Mesodermal cell (in vitro differentiated cells): ENCODE data around the gene DAPK1.

ENCODE experiments used
- H3K27ac ChIP-seq: 2 replicates; pipeline ENCODE4 v1.7.0; 2013; ENCODE audit warnings: mild to moderate bottlenecking, low read depth, low read length, moderate library complexity; ENCODE audit not compliant: severe bottlenecking
- H3K36me3 ChIP-seq: 2 replicates; pipeline ENCODE4 v1.7.1; 2013; ENCODE audit warnings: mild to moderate bottlenecking, low read length, moderate library complexity; ENCODE audit not compliant: control insufficient read depth, insufficient read depth
- H3K4me1 ChIP-seq: one replicate; pipeline ENCODE4 v1.7.1; 2013; ENCODE audit warnings: mild to moderate bottlenecking, low read length; ENCODE audit not compliant: insufficient read depth, control insufficient read depth, poor library complexity, severe bottlenecking
- H3K4me3 ChIP-seq: 2 replicates; pipeline ENCODE4 v1.7.0; 2013; ENCODE audit warnings: low read length, control low read depth, mild to moderate bottlenecking; ENCODE audit not compliant: insufficient read depth, poor library complexity, severe bottlenecking; ENCODE audit errors: extremely low read depth
- H3K9me3 ChIP-seq: 2 replicates; pipeline ENCODE4 v1.7.1; 2013; ENCODE audit warnings: mild to moderate bottlenecking, low read length, moderate library complexity; ENCODE audit not compliant: control insufficient read depth
- WGBS, 2 experiments: methylation state at CpG; one replicate each; pipeline ENCODE4 v1.1.5; 2013; ENCODE audit warnings: missing lambda C conversion rate in 2 of 2; ENCODE audit not compliant: insufficient coverage in 2 of 2; 5-methylcytosine and 5-hydroxymethylcytosine counted together

DAPK1 gene

DNA sequence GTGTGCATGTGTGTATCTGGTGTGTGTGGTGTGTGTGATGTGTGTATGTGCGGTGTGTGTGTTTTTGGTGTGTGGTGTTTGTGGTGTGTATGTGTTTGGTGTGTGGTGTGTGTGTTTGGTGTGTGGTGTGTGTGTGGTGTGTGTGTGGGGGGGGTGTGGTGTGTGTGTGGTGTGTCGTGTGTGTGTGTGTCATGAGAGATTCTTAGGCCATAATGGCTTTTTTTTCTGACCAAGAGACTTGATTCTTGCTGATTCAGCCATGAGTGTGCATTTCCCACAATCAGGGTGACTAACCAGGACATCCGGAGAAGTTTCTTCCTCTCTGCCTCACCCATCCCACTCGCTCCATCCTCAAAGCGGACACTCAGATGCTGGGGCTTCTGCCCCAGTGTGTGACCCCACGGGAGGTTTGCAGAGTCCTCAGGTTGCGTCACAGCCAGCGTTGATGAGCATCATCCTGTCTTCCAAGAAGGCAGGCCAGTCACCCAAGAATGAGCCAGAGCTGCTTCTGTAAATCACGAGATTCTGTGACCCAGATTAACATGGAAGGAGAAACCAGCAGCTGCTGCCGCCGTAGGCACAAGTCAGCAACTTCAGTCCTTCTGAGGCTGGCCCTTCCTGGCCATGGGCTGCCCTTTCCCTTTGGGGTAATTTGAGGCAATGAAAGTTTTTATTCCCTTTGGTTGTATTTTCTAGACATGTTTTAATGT lies 215.8 kb downstream of the DAPK1 start:
- H3K4me3 ChIP-seq = no peak overlapping the region
- 77 to 82% methylated on average over 9 to 10 of the region's 11 CpGs for WGBS, 2 experiments
- peaks cover 11% of the 10 kb centered on the region for H3K4me1 ChIP-seq
- peak overlapping the region; percentile 67 for H3K27ac ChIP-seq
- peaks cover 13% of the 10 kb centered on the region for H3K36me3 ChIP-seq
- no peaks in the 10 kb centered on the region for H3K9me3 ChIP-seq

DNA sequence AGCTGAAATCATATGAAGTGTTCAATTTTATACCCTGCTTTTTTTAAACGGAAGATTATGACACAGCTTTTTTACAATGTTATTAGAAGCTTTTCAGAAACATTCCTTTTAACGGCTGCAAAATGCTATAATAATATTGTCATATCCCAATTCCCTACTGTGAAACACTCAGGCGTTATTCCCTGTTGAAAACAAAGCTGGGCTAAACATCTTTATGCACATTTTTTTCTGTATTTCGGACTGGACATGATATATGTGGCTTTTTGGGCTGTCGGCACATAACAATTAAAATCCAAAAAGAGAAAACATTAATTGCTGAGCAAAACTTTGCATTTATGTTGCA lies 216.3 kb downstream of the DAPK1 start:
- Histone ChIP-seq H3K36me3 (peaks cover 9% of the 10 kb centered on the region), H3K4me3 (no peak overlapping the region), H3K4me1 (peaks cover 11% of the 10 kb centered on the region), H3K27ac (peak overlapping the region; percentile 67), H3K9me3 (no peaks in the 10 kb centered on the region)
- 82 to 100% methylated on average over 1 to 5 of the region's 5 CpGs for WGBS, 2 experiments

DNA sequence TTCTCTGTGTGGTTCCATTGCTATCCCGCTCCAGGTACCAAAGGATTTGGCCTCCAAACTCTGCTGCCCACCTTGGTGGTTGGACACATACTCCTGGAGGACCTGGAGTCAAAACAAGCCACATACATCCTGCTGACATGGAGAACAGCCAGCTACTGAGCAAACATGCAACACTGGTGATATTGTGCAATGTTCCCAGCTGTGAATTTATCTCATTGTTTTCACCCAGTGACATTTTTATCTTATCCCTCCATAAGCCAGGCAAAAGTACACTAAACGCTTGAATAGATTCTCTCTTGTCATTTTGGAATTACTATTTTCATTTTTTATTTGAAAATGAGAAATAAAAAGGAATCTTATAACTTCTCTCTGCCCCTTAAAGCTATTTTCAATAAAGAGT lies 217.2 kb downstream of the DAPK1 start:
- H3K36me3 ChIP-seq = peaks cover 1% of the 10 kb centered on the region
- H3K9me3 ChIP-seq = no peaks in the 10 kb centered on the region
- peaks cover 11% of the 10 kb centered on the region for H3K4me1 ChIP-seq
- H3K27ac ChIP-seq = no peak overlapping the region
- whole genome bisulfite sequencing, 2 experiments = 100% methylated on average over 1 of the region's 2 CpGs; no CpG with 5 or more reads in 1 of the 2 experiments
- H3K4me3 ChIP-seq = no peak overlapping the region

DNA sequence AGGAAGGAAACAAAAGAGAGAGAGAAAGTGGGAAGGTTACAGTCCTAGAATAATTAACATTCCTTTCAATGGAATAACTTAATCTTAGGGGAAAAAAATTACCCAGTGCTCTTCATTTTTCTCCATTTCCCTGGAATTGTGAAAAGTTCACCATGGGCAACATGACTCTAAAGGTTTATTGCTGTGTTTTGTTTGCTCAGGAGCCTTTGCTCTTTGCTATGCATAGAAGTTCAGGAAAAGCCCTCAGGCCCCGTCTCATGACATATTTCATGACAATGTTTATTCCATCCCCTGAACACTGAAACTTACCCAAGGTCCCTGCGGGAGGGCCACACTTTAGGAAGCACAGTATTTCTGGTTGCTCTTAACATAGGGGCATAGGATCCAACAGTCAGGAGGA lies 218.5 kb downstream of the DAPK1 start:
- no peak overlapping the region for H3K27ac ChIP-seq
- peaks cover 11% of the 10 kb centered on the region for H3K4me1 ChIP-seq
- 80% methylated on average over 1 of the region's 2 CpGs for WGBS, 2 experiments
- no peak overlapping the region for H3K4me3 ChIP-seq
- H3K36me3 ChIP-seq = no peaks in the 10 kb centered on the region
- no peaks in the 10 kb centered on the region for H3K9me3 ChIP-seq

DNA sequence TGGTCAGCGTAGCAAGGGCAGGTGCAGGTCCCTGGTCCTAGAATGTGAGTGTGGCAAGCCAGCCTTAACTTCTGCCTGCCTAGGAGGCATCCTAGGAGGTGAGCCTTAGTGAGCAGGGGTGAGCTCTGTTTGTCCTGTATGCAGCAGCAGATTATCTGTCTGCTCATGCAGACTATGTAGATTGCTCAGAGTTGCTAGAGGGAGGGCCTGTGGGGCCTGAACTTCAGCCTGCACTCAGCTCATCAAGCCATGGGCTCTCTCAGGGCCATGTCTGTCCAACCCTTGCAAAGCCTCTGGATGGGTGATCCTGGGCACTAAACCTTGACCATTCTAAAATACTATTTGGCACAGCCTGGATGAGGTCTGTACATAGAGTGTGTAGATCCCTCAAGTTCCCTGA lies 219.8 kb downstream of the DAPK1 start:
- H3K36me3 ChIP-seq = no peaks in the 10 kb centered on the region
- no peak overlapping the region for H3K27ac ChIP-seq
- H3K9me3 ChIP-seq = no peaks in the 10 kb centered on the region
- WGBS, 2 experiments = 89 to 100% methylated on average over 1 of the region's 1 CpG
- no peaks in the 10 kb centered on the region for H3K4me1 ChIP-seq
- no peak overlapping the region for H3K4me3 ChIP-seq

DNA sequence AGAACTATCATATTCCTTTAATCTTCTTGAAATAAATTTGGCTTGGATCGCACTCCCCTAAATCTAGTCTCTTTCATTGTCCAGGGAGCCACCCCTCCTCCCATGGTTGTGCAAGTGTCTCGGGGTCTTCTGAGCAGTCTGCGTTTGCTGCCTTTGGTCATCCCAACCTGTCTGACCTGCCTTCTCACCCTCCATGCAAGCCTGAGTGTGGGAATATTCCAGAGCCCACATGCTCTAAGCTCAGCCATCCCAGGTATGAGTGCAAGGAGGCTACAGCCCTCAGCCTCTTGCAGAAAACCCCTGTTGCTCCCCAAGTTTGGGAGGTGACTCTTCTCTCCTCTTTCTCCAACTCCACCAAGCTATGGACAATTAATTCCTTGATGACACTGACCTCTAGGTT lies 220.6 kb downstream of the DAPK1 start:
- no peak overlapping the region for H3K27ac ChIP-seq
- no peaks in the 10 kb centered on the region for H3K36me3 ChIP-seq
- H3K4me3 ChIP-seq = no peak overlapping the region
- 84 to 94% methylated on average over 3 of the region's 3 CpGs for WGBS, 2 experiments
- no peaks in the 10 kb centered on the region for H3K4me1 ChIP-seq
- no peaks in the 10 kb centered on the region for H3K9me3 ChIP-seq

DNA sequence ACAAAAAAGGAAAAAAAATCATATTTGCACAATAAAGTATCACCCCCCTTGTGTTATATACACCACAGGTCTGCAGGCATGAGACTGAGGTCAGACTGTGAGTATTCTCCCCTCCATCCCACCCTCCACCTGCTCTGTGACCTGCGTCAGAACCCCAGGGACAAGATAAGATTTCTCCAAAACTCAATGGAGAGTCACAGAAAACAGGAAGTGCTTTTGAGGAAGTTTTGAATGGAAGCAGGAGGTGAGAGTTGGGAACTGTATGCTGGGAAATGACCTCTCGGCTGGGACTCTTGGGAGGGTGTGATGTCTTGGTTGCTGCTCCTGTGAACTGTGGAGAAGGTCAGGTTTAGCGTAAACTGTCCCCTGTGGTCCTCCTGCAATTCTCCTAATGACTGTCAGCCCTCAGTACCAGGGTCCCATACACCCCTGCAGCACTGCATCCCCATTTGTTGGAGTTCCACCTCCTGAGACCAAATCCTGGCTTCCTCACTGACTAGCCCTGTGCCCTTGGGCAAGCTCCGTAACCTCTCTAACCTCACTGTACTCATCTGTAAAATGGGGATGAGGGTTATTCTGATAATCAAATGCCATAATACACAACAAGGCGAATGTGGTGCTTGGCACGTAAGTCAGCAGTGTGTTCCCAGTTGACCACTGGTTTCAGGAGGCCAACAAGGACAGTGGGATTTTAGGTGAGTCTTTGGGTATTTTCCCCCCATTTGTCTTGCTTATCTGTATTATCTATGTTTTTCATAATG lies 221.4 kb downstream of the DAPK1 start:
- no peak overlapping the region for H3K27ac ChIP-seq
- no peaks in the 10 kb centered on the region for H3K4me1 ChIP-seq
- no peak overlapping the region for H3K4me3 ChIP-seq
- H3K36me3 ChIP-seq = no peaks in the 10 kb centered on the region
- 63 to 100% methylated on average over 1 to 2 of the region's 6 CpGs for WGBS, 2 experiments
- no peaks in the 10 kb centered on the region for H3K9me3 ChIP-seq

DNA sequence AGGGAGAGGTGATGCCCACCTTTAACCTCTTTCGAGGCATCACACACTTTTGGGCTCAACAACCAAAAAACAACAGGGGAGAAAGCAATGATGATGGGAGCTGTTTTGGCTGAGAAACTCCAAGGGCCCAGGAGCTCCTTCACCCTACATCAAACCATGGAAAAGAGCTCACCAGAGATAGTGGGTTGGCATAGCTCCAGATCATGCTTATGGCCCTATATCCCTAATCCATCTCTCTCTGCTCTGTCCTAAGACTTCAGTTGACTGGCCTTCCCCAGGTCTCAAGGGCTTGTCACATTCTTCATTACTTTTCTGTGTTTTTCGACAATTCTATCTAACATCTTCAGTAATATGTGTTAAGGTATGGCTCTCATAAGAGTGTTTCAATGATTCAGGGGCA lies 222.5 kb downstream of the DAPK1 start:
- Histone ChIP-seq H3K9me3 (no peaks in the 10 kb centered on the region), H3K27ac (no peak overlapping the region), H3K4me1 (no peaks in the 10 kb centered on the region), H3K36me3 (no peaks in the 10 kb centered on the region), H3K4me3 (no peak overlapping the region)
- WGBS, 2 experiments = 80% methylated on average over 1 of the region's 2 CpGs; no CpG with 5 or more reads in 1 of the 2 experiments

DNA sequence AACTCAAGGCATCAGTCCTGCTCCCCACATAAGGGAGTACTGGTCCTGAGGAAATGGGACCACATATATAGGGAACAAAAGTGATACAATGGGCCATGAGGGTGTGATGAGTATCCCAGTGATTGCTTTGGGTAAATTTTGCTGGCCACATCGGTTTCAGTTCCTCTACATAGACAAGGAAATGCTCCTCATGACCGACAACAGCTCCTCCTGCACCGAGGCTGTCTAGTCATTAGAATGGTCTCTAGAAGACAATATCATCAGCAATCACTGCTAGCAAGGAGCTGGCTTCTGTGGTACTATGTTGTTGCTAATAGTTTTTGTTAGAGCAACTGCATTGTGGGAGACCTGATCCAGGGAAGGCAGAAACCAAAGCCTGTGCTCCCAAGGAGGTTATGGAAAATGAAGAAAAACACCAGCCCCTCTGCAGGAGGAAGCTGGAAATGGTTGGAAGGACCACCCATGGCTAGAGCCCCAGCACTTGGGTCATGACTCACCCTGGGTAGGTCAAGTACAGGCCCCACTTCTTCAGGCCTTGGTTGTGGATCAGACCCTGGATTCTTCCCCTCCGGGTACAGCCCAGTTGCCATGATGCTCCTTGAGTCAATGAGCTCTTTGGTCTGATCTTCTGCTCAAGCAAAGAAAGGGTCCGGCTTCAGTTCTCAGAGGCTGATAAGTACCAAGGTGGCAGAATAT lies 224.9 kb downstream of the DAPK1 start:
- no peak overlapping the region for H3K4me3 ChIP-seq
- no peak overlapping the region for H3K27ac ChIP-seq
- no peaks in the 10 kb centered on the region for H3K4me1 ChIP-seq
- WGBS, 2 experiments = 93 to 97% methylated on average over 3 to 4 of the region's 5 CpGs
- H3K9me3 ChIP-seq = no peaks in the 10 kb centered on the region
- no peaks in the 10 kb centered on the region for H3K36me3 ChIP-seq

DNA sequence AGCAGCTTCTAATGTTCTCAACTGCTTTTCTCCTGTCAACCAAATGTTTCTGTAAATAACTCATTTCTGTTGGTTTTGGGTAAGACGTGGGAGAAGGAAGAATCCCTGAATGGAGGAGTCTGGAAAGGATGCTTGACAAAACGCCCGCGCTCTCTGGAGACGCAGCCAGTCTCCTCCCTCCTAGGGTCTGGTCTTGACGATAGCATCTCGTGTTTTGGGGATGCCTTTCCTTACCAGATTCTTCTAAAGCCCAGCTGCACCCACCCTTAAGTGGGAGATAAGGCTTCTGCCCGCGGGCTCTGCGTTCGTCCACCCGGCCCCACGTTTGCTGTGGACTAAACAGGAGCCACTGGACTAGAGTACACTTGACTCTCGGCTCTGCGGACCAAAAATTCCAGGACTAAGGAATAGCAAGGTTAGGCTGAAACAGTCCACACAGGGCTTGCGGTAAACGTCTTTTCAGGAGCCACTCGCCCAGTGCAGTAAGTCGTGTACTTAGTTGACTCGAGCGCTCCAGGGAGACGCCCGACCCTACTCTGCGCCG lies 227.8 kb downstream of the DAPK1 start:
- peaks cover 26% of the 10 kb centered on the region for H3K36me3 ChIP-seq
- H3K9me3 ChIP-seq = no peaks in the 10 kb centered on the region
- peak overlapping the region; percentile 61 for H3K4me3 ChIP-seq
- H3K27ac ChIP-seq = peak overlapping the region; percentile 92
- WGBS, 2 experiments = 1% methylated on average over 13 to 24 of the region's 25 CpGs
- no peaks in the 10 kb centered on the region for H3K4me1 ChIP-seq
